ENCODE measurements around the gene PMVK.

DNA sequence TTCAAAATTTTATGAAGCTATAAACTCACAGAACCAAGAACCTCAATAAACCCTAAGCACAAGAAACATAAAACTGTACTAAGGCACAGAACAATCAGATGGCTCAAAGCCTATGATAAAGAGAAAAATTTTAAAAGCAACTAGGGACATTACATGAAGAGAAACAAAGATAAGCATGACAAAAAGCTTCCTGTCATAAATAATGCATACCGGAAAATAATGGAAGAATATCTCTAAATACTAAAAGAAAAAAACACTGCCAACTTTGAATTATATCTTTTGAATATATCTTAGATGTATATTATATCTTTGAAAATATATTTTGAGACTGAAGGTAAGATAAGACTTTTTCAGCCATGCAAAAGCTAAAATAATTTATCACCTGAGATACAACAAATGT, 45.1 kb downstream of the PMVK start:
- TF ChIP-seq NBN (IDR thresholded peaks at IDR 0.05) (no peak), DPF2 (IDR thresholded peaks at IDR 0.05) (no peak), MEF2B (IDR thresholded peaks at IDR 0.05; ENCODE audit: partially characterized antibody, poor library complexity, severe bottlenecking) (no peak), HDAC6 (IDR thresholded peaks at IDR 0.05; ENCODE audit: unreplicated experiment) (no peak), EZH2 (IDR thresholded peaks at IDR 0.05; ENCODE audit: borderline replicate concordance, control insufficient read depth, low read depth, low read length) (no peak), ESRRA (IDR thresholded peaks at IDR 0.05; ENCODE audit: low read length) (no peak), SIN3A (IDR thresholded peaks at IDR 0.05; ENCODE audit: low read depth, low read length) (no peak)
- TF ChIP-seq, protein P1, sequence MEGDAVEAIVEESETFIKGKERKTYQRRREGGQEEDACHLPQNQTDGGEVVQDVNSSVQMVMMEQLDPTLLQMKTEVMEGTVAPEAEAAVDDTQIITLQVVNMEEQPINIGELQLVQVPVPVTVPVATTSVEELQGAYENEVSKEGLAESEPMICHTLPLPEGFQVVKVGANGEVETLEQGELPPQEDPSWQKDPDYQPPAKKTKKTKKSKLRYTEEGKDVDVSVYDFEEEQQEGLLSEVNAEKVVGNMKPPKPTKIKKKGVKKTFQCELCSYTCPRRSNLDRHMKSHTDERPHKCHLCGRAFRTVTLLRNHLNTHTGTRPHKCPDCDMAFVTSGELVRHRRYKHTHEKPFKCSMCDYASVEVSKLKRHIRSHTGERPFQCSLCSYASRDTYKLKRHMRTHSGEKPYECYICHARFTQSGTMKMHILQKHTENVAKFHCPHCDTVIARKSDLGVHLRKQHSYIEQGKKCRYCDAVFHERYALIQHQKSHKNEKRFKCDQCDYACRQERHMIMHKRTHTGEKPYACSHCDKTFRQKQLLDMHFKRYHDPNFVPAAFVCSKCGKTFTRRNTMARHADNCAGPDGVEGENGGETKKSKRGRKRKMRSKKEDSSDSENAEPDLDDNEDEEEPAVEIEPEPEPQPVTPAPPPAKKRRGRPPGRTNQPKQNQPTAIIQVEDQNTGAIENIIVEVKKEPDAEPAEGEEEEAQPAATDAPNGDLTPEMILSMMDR (IDR thresholded peaks at IDR 0.05 in 2 of 3, conservative IDR thresholded peaks at IDR 0.05 in 1 of 3; ENCODE audit: control insufficient read depth in 2 of 3, extremely low read depth in 1 of 3, insufficient read depth in 1 of 3, low read depth in 3 of 3, low read length in 3 of 3), result no peak
